GM21526 (cell line): ENCODE data around the gene BSCL2.
"Not testable (repeated sequence)": the region's sequence is repeated elsewhere in the genome, so short reads cannot be mapped to it uniquely, and the experiment has no call there.

Experiments used
- ATAC-seq: cut with Tn5 transposase; IDR thresholded peaks from one replicate; pipeline ENCODE4 v1.9.1; 2021; ENCODE audit warnings: moderate library complexity; ENCODE audit not compliant: unreplicated experiment, low FRiP score

Gene BSCL2

GRCh38 chr11:62665075-62665598 is 42.1 kb downstream of the BSCL2 start, which contains the start of the genes C11orf98 and CSKMT:
Gene C11orf98 (minus strand): TSS chr11:62665210. CDS start chr11:62665169, 41 bp downstream.
Gene CSKMT (plus strand): TSS chr11:62665312. CDS start chr11:62665880, 568 bp downstream.
- ATAC-seq = peak; percentile 59

GRCh38 chr11:62664405-62665074 is 42.7 kb downstream of the BSCL2 start:
- ATAC-seq = peak; percentile 27

GRCh38 chr11:62656796-62657429 is 50.3 kb downstream of the BSCL2 start:
- no peak for ATAC-seq

- no peak for ATAC-seq
Measured at GRCh38 chr11:62654297-62654696, 52.9 kb downstream of the BSCL2 start.

- ATAC-seq = peak; percentile 17
Measured at GRCh38 chr11:62652161-62653006, 54.8 kb downstream of the BSCL2 start.

- not testable (repeated sequence) for ATAC-seq
Measured at GRCh38 chr11:62650283-62650682, 56.9 kb downstream of the BSCL2 start.

- ATAC-seq = no peak
Measured at GRCh38 chr11:62649486-62649885, 57.7 kb downstream of the BSCL2 start.

- ATAC-seq = no peak
Measured at GRCh38 chr11:62648967-62649364, 58.3 kb downstream of the BSCL2 start.

GRCh38 chr11:62648185-62648966 is 58.8 kb downstream of the BSCL2 start:
- ATAC-seq = no peak

- no peak for ATAC-seq
Measured at GRCh38 chr11:62647609-62648005, 59.6 kb downstream of the BSCL2 start.

GRCh38 chr11:62646825-62647608 is 60.2 kb downstream of the BSCL2 start:
- ATAC-seq = no peak

GRCh38 chr11:62645946-62646824 is 61.0 kb downstream of the BSCL2 start, which contains the start of gene GANAB:
Gene GANAB (minus strand): TSS chr11:62646613. CDS start chr11:62646599, 14 bp downstream.
- peak; percentile 85 for ATAC-seq

GRCh38 chr11:62645671-62645945 is 61.6 kb downstream of the BSCL2 start:
- ATAC-seq = peak; percentile 0

- no peak for ATAC-seq
Measured at GRCh38 chr11:62644220-62644619, 63.0 kb downstream of the BSCL2 start.
